T-helper 9 cell (primary cell): Measurements from ENCODE around the gene CLIC5.

Experiments used
- DNase-seq: peaks from one replicate; pipeline ENCODE4 v3.0.0-alpha.2; 2020

The CLIC5 gene

DNA sequence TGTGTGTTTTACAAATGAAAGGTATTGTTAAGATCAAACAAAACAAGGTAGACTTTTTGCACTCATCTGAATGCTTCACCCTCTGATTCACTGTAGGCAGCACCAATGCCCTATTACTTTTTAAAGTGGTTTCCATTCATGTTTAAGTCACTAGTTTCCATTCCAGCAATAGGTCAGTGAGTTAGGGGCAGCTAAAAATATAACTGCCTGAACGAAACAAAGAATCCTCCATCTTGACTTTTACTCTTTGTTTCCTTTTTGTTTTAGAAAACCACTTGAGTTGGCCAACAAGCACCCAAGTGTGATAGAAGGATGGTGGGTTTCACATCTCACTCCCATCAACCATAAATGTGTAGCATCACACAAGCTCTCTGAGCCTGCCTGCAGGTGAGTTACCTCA, 25.5 kb downstream of the CLIC5 start:
- DNase-seq = no peak

- DNase-seq = no peak
Measured at GRCh38 chr6:45988635-45989034, 27.0 kb downstream of the CLIC5 start.

- no peak for DNase-seq
Measured at GRCh38 chr6:45987856-45988255, 27.8 kb downstream of the CLIC5 start.

DNA sequence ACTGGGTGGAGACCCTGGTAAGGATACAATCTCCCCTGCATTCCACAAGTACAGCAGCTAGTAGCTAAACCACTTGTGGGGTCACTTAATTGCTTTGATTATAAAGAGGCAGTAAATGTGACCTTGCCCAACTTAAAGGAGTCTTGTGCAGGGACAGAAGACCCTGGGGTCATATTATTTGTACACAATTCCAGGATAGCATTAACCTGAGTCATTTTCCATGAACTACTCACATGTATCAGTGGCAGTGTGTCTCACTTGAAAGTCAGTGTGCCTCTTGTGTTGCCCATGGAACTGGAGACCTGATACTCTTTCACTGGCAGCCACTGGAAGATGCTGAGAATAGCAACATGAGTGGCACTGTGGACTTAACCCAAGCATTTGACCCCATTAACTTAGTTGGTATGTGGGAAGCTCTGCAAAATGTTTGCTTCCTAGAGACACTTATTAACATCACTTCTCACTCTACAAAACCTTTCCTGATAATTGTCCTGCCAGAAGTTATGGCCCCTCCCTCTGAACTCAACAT, 28.9 kb downstream of the CLIC5 start:
- DNase-seq = no peak

GRCh38 chr6:45984788-45985425, 30.8 kb downstream of the CLIC5 start:
- DNase-seq = no peak

GRCh38 chr6:45984347-45984746, 31.3 kb downstream of the CLIC5 start:
- DNase-seq = no peak

- DNase-seq = no peak
Measured at GRCh38 chr6:45983062-45983461, 32.6 kb downstream of the CLIC5 start.

GRCh38 chr6:45982280-45983036, 33.2 kb downstream of the CLIC5 start:
- DNase-seq = no peak

- no peak for DNase-seq
Measured at GRCh38 chr6:45981046-45981445, 34.6 kb downstream of the CLIC5 start.

DNA sequence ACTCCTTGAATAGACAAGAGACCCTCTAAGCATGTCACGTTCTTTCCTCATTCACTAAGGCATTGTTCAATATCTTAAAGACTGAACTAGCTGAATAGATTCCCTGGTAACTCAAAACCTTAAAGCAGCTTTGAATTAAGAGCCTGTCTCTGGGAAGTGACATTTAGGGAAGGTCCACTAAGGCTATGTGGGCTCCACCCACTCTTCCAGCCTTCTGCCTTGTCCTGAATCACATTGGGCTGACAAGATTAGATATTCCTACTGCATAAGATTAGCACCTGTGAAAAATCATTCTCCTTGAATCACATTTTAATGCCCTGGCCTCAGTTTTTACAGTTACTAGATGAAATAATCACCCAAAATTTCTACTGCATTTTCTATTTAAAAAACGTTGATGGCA, 36.3 kb downstream of the CLIC5 start:
- DNase-seq = no peak

- DNase-seq = no peak
Measured at GRCh38 chr6:45974596-45974995, 41.1 kb downstream of the CLIC5 start.

DNA sequence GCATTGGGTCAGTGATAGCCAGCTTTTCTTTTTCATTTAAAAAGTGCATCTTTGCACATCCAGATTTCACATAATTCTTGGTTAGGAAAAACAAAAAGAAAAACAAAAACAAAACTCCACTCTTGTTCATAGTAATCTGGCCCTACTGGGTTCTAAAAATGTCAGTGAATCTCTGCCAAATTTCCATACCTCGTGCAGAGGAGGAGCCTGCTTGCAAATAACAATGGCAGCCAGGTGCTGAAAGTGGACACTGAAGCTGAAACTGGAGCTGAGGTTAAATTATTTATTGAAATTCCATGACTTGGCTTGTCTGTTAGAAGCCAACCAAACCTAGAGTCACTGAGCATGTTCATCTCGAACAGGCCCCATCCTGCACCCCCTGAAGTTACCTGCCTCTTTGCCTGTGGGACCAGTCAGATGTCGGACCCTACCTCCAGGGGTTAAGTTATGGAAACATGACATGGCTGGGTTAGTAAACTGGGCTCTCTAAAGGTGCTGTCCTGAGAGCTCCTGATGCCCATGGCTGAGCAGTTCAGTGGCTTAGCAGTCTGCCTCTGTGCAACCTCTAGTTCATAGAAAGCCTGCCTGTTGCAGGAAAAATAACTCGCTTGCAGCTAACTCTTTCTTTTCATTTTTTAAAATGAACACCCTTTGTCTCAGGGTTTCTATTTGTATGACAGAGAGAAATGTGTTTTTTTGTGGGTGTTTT, 42.7 kb downstream of the CLIC5 start:
- no peak for DNase-seq

DNA sequence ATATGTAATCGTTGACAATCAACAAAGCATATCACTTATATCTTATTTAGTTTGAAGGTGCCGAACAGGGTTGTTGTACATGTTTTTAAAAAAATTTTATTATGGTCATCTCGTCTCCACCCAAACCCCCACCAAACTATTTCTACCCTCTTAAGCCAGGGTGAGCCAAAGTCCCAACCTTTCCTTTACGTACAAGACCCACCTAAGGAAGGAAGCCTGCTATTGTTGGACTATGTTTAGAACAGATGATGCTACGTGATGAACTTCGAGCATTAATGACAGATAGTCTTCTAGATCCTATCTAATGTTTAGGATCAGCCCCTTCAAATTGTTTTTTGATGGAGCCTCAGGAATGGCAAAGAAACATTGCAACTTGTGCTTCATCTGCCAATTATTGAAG, 44.4 kb downstream of the CLIC5 start:
- no peak for DNase-seq

DNA sequence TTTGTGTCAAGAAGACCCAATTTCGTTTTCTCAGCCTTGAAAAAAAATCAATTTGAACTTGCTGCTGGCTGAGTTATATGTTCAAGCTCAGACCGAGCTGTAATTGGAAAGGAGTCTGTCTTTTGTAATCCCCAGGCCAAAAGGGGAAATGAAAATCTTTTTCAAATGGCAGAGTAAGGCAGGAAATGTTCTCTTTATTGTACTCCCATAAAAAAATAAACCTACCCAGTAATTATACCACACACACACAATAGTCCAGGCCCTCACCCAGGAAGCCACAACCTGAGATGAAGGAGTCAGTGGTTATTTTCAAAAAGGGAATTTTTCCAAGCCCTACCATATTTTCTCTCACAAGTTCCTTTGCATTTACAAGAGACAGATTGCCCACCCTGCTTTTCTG, 45.3 kb downstream of the CLIC5 start:
- DNase-seq = no peak

- no peak for DNase-seq
Measured at GRCh38 chr6:45969883-45970282, 45.8 kb downstream of the CLIC5 start.

DNA sequence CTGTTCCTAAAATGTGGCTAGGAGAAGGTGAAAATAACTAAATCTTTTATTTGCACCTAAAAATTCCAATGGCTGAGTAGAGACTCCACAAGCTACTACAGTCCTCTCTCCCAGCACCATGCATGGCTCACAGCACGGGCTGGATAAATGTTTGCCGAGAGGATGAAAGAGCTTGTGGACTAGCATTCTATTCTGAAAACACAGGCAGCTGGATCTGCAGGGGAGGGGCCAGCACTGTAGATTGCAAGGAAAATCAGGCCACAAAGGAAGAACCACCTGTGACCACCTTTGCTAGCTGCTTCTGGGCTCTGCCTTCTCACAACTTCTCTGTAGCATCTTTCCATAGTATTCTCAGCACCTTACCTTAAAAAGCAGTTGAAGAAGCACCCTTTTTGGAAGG, 46.6 kb downstream of the CLIC5 start:
- no peak for DNase-seq

DNA sequence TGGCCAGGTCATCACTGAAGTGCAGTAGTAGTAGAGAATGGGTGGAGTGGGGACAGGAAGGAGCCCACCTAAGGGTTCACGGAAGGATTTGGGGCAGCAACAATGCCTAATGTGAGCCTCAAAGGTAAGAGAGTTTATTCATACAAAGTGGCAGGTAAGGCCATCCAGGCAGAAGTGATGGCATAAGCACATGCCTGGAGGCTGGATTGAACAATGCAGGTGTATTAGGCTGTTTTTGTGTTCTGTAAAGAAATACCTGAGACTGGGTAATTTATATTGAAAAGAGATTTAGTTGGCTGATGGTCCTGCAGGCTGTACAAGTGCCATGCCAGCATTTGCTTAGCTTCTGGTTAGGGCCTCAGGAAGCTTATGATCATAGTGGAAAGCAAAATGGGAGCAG, 48.3 kb downstream of the CLIC5 start:
- DNase-seq = no peak

- DNase-seq = no peak
Measured at GRCh38 chr6:45966797-45967196, 48.9 kb downstream of the CLIC5 start.

GRCh38 chr6:45966340-45966739, 49.3 kb downstream of the CLIC5 start:
- no peak for DNase-seq

DNA sequence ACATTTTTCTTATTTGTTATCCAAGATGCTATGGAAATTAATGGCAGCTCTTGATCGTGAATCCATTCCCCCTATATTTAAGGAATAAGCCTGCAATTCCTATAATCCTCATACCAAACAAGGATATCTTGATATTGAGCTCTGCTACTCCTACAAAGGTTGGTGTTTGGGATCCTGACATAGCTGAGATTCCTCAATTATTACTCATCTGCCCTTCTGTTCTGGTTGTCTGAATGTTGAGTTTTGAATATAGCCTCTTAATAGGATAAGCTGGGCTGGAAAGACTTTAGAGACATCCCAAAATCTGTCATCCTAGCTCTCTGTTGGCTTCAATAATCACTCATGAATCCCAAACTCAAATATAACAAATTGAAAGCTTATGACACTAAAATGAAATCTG, 49.9 kb downstream of the CLIC5 start:
- no peak for DNase-seq

- DNase-seq = no peak
Measured at GRCh38 chr6:45965007-45965406, 50.7 kb downstream of the CLIC5 start.

DNA sequence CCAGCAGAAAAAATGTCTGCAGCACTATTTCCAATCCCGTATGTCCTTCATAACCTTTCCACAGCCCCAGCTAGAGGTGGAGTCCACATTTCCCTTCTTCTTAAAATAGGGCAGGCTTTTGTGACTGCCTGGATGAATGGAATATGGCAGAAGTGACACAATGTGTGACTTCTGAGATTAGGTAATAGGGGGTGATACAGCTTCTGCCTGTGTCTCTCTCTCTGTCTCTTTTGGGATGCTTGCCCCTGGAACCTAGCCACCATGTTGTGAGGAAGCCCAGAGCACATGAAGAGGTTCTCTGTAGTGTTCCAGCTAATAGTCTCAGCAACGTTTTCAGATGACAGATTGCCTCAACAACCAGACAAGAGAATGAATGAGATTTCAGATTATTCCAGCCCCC, 51.4 kb downstream of the CLIC5 start:
- no peak for DNase-seq

DNA sequence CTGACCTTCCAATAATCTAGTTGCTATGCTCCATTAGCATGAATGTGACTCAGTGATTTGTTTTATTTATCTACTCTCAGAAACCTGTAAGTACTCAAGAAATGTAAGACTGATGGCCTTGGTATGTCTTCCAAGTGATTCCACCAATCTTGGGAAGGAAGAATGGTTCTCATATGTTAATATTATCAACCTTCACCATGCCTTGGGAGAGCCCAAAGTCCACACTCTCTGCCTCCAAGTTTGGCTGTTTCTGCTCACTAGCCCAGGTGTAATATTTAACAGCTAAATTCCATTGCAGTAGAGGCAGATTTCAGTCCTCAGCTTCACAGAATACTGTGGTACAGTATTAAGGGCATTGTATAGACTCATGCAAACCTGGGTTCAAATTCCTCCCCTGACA, 51.8 kb downstream of the CLIC5 start:
- no peak for DNase-seq

- no peak for DNase-seq
Measured at GRCh38 chr6:45961125-45961524, 54.5 kb downstream of the CLIC5 start.
